GM13977 (cell line): ENCODE measurements around the gene C6orf47.

Experiments used
- DNase-seq: peaks from one replicate; pipeline ENCODE4 v3.0.0; 2012; ENCODE audit warnings: low spot score
- in situ Hi-C: fragments of 300-500 bp; cut with MboI; formaldehyde crosslinking; loops from one replicate; pipeline ENCODE4 v1.12.0; 2022; ENCODE audit warnings: low sequenced_read_pairs, low pct_unique_long_range_greater_than_20kb, mixed read lengths, inconsistent platforms; ENCODE audit not compliant: unreplicated experiment
- TF ChIP-seq, protein P1 (sequence below): IDR thresholded peaks from 2 replicates; pipeline ENCODE4 v1.5.1; 2012; ENCODE audit warnings: mild to moderate bottlenecking, control low read depth; ENCODE audit not compliant: insufficient read depth; ENCODE audit errors: extremely low read depth, missing control alignments

Gene C6orf47

DNA sequence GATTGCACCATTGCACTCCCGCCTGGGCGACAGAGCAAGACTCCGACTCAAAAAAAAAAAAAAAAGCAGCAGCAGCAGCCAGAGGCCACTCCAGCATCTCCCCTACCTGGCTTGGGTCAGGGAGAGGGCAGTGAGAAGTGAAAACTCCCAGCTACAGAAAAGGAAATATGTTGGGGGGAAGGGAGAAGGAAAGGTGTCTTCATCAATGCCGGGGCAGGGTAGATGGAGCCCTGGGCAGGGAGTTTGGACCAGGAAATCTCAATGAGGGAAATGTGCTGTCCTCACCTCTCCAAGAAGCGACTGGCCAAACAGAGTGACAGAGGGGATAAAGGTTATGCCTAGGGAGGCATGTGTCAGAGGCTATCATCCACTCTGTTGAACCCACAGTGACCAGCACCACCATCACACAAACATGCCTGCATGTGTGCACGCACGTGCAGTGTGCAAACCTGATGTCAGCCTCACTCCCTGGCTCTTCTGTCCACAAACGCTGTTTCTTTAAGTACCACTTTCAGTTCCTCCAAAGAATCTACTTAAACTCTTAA is 46.4 kb downstream of the C6orf47 start:
- peak; percentile 48 for DNase-seq
- in situ Hi-C loops, result no loop called here
- TF ChIP-seq, protein P1, sequence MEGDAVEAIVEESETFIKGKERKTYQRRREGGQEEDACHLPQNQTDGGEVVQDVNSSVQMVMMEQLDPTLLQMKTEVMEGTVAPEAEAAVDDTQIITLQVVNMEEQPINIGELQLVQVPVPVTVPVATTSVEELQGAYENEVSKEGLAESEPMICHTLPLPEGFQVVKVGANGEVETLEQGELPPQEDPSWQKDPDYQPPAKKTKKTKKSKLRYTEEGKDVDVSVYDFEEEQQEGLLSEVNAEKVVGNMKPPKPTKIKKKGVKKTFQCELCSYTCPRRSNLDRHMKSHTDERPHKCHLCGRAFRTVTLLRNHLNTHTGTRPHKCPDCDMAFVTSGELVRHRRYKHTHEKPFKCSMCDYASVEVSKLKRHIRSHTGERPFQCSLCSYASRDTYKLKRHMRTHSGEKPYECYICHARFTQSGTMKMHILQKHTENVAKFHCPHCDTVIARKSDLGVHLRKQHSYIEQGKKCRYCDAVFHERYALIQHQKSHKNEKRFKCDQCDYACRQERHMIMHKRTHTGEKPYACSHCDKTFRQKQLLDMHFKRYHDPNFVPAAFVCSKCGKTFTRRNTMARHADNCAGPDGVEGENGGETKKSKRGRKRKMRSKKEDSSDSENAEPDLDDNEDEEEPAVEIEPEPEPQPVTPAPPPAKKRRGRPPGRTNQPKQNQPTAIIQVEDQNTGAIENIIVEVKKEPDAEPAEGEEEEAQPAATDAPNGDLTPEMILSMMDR, result no peak

DNA sequence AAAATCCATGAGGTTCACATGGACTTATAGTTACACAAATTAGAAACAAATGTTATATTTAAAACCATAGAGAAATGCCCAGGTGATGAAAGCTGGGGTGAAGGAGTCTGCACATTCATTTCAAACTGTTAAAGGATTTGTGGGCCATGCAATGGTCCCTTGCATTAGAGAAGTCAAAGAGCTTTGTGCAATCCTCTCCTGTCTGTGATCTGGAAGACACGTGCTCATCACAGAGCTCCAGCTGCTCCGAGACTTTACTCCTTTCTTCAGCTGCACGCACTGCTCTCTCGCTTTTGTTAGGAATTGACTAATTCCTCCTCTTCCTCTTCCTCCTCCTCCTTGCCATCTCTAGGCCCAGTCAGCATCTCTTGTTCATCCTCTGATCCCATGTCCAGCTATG is 49.6 kb downstream of the C6orf47 start:
- no peak for DNase-seq
- in situ Hi-C loops, result no loop called here
- TF ChIP-seq, protein P1, result no peak

DNA sequence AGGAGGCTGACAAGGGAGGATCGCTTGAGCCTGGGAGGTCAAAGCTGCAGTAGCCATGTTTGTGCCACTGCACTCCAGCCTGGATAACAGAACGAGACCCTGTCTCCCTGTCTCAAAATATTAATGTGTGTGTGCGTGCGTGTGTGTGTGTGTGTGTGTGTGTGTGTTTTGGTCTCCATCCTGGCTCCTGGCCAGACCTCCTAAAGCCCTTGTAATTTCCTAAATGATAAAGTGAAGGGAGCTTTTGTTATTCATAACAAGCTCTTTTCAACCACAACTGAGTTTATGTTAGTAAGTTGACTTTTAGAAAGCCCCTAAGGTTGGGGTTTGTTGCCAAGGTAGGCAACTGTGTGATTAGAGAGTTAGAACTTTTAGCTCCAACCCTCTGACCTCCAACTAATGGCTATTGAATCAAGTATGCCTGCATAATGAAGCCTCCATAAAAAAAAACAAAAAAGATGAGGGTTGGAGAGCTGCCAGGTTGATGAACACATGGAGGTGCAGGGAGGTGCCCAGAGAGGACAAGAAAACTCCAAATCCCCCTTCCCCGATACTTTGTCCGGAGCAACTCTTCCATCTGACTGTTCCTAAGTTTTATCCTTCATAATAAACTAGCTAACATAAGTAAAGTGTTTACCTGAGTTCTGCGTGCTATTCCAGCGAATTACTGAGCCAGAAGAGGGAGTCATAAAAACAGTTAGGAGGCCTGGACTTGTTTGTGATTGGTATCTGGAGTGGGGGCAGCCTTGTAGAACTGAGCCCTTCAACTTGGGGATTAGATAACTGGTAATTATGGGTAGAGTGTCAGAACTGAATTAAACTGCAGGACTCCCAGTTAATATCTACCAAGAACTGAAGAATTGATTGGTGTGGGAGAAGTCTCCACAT is 50.8 kb downstream of the C6orf47 start:
- TF ChIP-seq, protein P1, result no peak
- in situ Hi-C loops, result no loop called here
- DNase-seq, result no peak
